ENCODE data around the gene MSLN. TPM values are rescaled to one million over a fixed set of nuclear protein-coding genes. Genes with fewer than 3 reads are reported as not detected.

MSLN gene
- total and polyA plus RNA-seq, 2 experiments from 2014 or later = 0.10 TPM; not detected in 1

DNA sequence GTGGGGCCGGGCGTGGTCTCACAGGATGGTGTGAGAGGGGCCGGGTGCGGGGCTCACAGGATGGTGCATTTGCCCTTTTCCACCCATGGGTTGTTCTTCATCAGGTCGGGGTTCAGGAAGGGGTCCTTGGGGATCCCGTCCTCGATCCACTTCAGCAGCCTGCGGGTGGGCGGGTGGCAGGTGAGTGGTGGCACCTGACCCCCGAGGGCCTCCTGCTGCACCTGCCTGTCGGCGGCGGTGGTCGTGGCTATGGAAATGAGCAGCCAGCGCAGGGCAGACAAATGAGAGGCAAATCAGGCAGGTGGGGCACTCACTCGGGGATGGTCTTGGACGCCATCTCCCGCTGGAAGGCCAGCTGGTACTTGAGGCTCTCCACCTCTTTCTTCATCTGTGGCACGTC, 38.1 kb downstream of the MSLN start:
- Histone ChIP-seq H4K20me1 (replicated peaks; ENCODE audit: insufficient read depth) (peaks cover 4% of the 10 kb centered on the region; the same call in 1 of the 2 replicates), H3K4me2 (no peak overlapping the region), H3K9me2 (ENCODE audit: insufficient read depth) (no peaks in the 10 kb centered on the region), H3K36me3 (ENCODE audit: insufficient read depth) (no peaks in the 10 kb centered on the region), H3K4me3 (no peak overlapping the region), H2AFZ (no peak overlapping the region), H3K4me1 (ENCODE audit: insufficient read depth) (peaks cover 3% of the 10 kb centered on the region; the same call in 1 of the 2 replicates), H3F3A (replicated peaks; ENCODE audit: low read depth) (no peaks in the 10 kb centered on the region), H3K27ac (ENCODE audit: low read depth) (no peak overlapping the region), H3K27me3 (ENCODE audit: insufficient read depth) (peaks cover 30% of the 10 kb centered on the region), H3K79me2 (replicated peaks; ENCODE audit: insufficient read depth) (no peaks in the 10 kb centered on the region)
- Mint-ChIP-seq H3K27me3 (ENCODE audit: insufficient read depth, low read depth, poor library complexity) (peaks cover 24% of the 10 kb centered on the region), H3K27ac (no peak overlapping the region), H3K36me3 (ENCODE audit: low read depth) (peaks cover 23% of the 10 kb centered on the region; the same call in 2 of the 3 replicates), H3K4me1 (no peaks in the 10 kb centered on the region), H3K4me3 (no peak overlapping the region), H3K9me3 (no peaks in the 10 kb centered on the region; the same call in 1 of the 3 replicates)
- ATAC-seq = no peak
- DNase-seq (ENCODE audit: low spot score) = no peak
- TF ChIP-seq CREB1 (CRISPR knock-in tag; IDR thresholded peaks at IDR 0.05; ENCODE audit: low read depth) = no peak
- no peak for TF ChIP-seq EZH2phosphoT487 (IDR thresholded peaks at IDR 0.05; ENCODE audit: unreplicated experiment)
- TF ChIP-seq, protein P1, sequence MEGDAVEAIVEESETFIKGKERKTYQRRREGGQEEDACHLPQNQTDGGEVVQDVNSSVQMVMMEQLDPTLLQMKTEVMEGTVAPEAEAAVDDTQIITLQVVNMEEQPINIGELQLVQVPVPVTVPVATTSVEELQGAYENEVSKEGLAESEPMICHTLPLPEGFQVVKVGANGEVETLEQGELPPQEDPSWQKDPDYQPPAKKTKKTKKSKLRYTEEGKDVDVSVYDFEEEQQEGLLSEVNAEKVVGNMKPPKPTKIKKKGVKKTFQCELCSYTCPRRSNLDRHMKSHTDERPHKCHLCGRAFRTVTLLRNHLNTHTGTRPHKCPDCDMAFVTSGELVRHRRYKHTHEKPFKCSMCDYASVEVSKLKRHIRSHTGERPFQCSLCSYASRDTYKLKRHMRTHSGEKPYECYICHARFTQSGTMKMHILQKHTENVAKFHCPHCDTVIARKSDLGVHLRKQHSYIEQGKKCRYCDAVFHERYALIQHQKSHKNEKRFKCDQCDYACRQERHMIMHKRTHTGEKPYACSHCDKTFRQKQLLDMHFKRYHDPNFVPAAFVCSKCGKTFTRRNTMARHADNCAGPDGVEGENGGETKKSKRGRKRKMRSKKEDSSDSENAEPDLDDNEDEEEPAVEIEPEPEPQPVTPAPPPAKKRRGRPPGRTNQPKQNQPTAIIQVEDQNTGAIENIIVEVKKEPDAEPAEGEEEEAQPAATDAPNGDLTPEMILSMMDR (conservative IDR thresholded peaks at IDR 0.05; ENCODE audit: low read depth in 2 of 2) = no peak

DNA sequence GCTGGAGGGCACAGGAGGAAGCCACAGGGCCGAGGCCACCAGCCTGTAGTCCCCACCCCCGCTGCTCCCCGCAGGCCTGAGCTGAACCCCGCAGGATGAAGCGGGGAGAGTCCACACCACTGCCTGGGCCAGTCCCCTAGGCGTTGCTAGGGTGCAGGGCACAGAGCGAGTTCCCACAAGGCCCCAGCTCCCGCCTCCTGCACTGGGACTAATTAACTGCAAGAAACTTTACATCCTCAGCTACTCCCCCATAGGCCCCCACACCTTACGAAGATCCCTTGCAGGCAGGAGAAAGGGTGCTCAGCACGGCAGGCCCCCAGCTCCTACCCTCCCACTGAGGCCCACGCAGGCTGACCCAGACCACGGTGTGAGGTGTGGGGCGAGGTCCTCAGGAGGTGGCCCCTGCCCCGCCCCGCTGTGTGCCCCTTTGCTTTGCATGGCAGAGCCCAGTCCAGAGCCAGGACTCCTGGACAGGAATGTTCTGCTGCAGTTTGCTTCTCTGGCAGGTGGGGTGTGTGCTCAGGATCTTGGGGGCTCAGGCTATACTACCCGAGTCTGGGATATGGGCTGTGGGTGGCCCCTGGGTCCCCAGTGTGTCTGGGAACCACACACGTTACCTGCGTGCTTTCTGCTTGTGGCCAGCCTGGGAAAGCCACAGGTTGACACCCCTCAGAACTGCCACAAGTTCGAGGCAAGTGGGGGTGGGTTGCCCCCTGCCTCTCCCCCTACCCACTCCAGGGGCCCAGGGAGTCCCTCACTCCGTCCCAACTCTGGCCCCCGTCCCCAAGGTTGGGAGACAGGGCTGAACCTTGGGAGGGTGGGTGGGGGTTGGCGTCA, 38.8 kb downstream of the MSLN start:
- Histone ChIP-seq H4K20me1 (replicated peaks; ENCODE audit: insufficient read depth) (peaks cover 4% of the 10 kb centered on the region; the same call in 1 of the 2 replicates), H3K27ac (ENCODE audit: low read depth) (no peak overlapping the region), H3K9me2 (ENCODE audit: insufficient read depth) (no peaks in the 10 kb centered on the region), H3K4me3 (no peak overlapping the region), H3K4me1 (ENCODE audit: insufficient read depth) (peaks cover 3% of the 10 kb centered on the region; the same call in 1 of the 2 replicates), H3K79me2 (replicated peaks; ENCODE audit: insufficient read depth) (no peaks in the 10 kb centered on the region), H3F3A (replicated peaks; ENCODE audit: low read depth) (no peaks in the 10 kb centered on the region), H3K4me2 (no peak overlapping the region), H2AFZ (no peak overlapping the region), H3K36me3 (ENCODE audit: insufficient read depth) (no peaks in the 10 kb centered on the region), H3K27me3 (ENCODE audit: insufficient read depth) (peaks cover 36% of the 10 kb centered on the region)
- ATAC-seq (no peak), DNase-seq (ENCODE audit: low spot score) (no peak)
- no peak overlapping the region for H3K27ac Mint-ChIP-seq
- H3K9me3 Mint-ChIP-seq = no peaks in the 10 kb centered on the region; the same call in 1 of the 3 replicates
- H3K4me1 Mint-ChIP-seq = peaks cover 1% of the 10 kb centered on the region; the same call in 1 of the 3 replicates
- peaks cover 24% of the 10 kb centered on the region for H3K27me3 Mint-ChIP-seq (ENCODE audit: insufficient read depth, low read depth, poor library complexity)
- H3K4me3 Mint-ChIP-seq = no peak overlapping the region
- peaks cover 23% of the 10 kb centered on the region; the same call in 2 of the 3 replicates for H3K36me3 Mint-ChIP-seq (ENCODE audit: low read depth)
- TF ChIP-seq, protein P1 (conservative IDR thresholded peaks at IDR 0.05; ENCODE audit: low read depth in 2 of 2) = no peak
- TF ChIP-seq EZH2 (IDR thresholded peaks at IDR 0.05; ENCODE audit: low read depth, unreplicated experiment) (no peak), NANOG (IDR thresholded peaks at IDR 0.05; ENCODE audit: borderline replicate concordance) (no peak), ZNF114 (CRISPR knock-in tag; IDR thresholded peaks at IDR 0.05) (no peak), CREB1 (CRISPR knock-in tag; IDR thresholded peaks at IDR 0.05; ENCODE audit: low read depth) (no peak), STAT1 (IDR thresholded peaks at IDR 0.05; ENCODE audit: unreplicated experiment) (no peak), ZNF331 (CRISPR knock-in tag; IDR thresholded peaks at IDR 0.05; ENCODE audit: low read depth) (no peak), JUNB (IDR thresholded peaks at IDR 0.05; ENCODE audit: unreplicated experiment) (no peak)
- TF ChIP-seq, protein P2, sequence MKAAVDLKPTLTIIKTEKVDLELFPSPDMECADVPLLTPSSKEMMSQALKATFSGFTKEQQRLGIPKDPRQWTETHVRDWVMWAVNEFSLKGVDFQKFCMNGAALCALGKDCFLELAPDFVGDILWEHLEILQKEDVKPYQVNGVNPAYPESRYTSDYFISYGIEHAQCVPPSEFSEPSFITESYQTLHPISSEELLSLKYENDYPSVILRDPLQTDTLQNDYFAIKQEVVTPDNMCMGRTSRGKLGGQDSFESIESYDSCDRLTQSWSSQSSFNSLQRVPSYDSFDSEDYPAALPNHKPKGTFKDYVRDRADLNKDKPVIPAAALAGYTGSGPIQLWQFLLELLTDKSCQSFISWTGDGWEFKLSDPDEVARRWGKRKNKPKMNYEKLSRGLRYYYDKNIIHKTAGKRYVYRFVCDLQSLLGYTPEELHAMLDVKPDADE (IDR thresholded peaks at IDR 0.05) = no peak
- TF ChIP-seq, protein P3, sequence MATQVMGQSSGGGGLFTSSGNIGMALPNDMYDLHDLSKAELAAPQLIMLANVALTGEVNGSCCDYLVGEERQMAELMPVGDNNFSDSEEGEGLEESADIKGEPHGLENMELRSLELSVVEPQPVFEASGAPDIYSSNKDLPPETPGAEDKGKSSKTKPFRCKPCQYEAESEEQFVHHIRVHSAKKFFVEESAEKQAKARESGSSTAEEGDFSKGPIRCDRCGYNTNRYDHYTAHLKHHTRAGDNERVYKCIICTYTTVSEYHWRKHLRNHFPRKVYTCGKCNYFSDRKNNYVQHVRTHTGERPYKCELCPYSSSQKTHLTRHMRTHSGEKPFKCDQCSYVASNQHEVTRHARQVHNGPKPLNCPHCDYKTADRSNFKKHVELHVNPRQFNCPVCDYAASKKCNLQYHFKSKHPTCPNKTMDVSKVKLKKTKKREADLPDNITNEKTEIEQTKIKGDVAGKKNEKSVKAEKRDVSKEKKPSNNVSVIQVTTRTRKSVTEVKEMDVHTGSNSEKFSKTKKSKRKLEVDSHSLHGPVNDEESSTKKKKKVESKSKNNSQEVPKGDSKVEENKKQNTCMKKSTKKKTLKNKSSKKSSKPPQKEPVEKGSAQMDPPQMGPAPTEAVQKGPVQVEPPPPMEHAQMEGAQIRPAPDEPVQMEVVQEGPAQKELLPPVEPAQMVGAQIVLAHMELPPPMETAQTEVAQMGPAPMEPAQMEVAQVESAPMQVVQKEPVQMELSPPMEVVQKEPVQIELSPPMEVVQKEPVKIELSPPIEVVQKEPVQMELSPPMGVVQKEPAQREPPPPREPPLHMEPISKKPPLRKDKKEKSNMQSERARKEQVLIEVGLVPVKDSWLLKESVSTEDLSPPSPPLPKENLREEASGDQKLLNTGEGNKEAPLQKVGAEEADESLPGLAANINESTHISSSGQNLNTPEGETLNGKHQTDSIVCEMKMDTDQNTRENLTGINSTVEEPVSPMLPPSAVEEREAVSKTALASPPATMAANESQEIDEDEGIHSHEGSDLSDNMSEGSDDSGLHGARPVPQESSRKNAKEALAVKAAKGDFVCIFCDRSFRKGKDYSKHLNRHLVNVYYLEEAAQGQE (IDR thresholded peaks at IDR 0.05; ENCODE audit: unreplicated experiment) = no peak
